Measurements from ENCODE around the gene EXOC3L1.

Gene EXOC3L1

DNA sequence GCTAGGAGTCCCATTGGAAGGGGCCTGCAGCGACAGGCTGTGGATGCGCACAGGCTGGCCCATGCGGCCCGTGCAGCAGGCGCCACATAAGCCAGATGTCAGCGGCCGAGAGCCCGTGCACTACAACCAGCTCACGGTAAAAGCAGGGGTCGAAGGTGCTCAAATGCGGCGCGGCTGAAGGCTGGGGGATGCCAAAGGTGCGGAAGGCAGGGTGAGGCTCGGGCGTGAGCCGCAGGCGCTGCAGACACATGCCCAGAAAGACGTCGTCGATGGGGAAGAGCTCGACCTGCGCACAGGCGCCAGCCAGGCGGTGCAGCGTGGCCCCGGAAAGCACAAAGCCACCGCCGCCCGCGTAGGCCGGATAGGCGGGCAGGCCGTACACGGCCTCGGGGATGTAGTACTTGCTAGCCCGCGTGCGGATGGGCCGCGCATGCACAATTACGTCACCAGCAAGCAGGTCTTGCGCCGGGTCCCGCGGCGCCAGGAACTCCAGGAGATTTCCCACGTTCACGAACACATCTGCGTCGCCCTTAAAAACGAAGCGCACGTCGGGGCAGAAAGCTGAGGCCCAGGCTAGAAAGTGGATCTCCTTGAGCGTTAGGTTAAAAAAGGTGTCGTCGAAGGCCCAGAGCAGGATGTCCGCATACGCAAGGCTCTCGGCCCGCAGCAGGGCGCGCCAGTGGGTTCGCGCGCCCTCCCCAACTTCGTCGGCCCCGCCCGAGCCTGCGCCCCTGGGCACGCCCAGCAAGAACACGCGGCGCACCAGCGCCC is 40.5 kb downstream of the EXOC3L1 start:
- peaks cover 14% of the 10 kb centered on the region for H3K27me3 ChIP-seq (ENCODE audit: insufficient read depth, poor library complexity, severe bottlenecking)
- TF ChIP-seq, protein P1, sequence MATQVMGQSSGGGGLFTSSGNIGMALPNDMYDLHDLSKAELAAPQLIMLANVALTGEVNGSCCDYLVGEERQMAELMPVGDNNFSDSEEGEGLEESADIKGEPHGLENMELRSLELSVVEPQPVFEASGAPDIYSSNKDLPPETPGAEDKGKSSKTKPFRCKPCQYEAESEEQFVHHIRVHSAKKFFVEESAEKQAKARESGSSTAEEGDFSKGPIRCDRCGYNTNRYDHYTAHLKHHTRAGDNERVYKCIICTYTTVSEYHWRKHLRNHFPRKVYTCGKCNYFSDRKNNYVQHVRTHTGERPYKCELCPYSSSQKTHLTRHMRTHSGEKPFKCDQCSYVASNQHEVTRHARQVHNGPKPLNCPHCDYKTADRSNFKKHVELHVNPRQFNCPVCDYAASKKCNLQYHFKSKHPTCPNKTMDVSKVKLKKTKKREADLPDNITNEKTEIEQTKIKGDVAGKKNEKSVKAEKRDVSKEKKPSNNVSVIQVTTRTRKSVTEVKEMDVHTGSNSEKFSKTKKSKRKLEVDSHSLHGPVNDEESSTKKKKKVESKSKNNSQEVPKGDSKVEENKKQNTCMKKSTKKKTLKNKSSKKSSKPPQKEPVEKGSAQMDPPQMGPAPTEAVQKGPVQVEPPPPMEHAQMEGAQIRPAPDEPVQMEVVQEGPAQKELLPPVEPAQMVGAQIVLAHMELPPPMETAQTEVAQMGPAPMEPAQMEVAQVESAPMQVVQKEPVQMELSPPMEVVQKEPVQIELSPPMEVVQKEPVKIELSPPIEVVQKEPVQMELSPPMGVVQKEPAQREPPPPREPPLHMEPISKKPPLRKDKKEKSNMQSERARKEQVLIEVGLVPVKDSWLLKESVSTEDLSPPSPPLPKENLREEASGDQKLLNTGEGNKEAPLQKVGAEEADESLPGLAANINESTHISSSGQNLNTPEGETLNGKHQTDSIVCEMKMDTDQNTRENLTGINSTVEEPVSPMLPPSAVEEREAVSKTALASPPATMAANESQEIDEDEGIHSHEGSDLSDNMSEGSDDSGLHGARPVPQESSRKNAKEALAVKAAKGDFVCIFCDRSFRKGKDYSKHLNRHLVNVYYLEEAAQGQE (IDR thresholded peaks at IDR 0.05; ENCODE audit: insufficient replicate concordance, low read depth): no peak
- TF ChIP-seq SPI1 (IDR thresholded peaks at IDR 0.05; ENCODE audit: borderline replicate concordance, low read depth): no peak
- no peak for TF ChIP-seq GABPA (IDR thresholded peaks at IDR 0.05; ENCODE audit: low read depth)
- no peak overlapping the region for H3K27ac ChIP-seq (replicated peaks)
- H3K4me3 ChIP-seq (replicated peaks; ENCODE audit: insufficient read depth, low read length): no peak overlapping the region
- DNase-seq (ENCODE audit: low read depth in 1 of 2, low spot score in 1 of 2): no peak

GRCh38 chr16:67148656-67149275 is 41.2 kb downstream of the EXOC3L1 start:
- TF ChIP-seq SPI1 (IDR thresholded peaks at IDR 0.05; ENCODE audit: borderline replicate concordance, low read depth) (no peak), CTCF (IDR thresholded peaks at IDR 0.05; ENCODE audit: insufficient read depth, low read length) (no peak), GABPA (IDR thresholded peaks at IDR 0.05; ENCODE audit: low read depth) (no peak), POLR2AphosphoS5 (IDR thresholded peaks at IDR 0.05; ENCODE audit: low read depth) (no peak)
- TF ChIP-seq, protein P1 (IDR thresholded peaks at IDR 0.05; ENCODE audit: insufficient replicate concordance, low read depth): no peak
- H3K27me3 ChIP-seq (ENCODE audit: insufficient read depth, poor library complexity, severe bottlenecking): peaks cover 14% of the 10 kb centered on the region
- no peak overlapping the region for H3K27ac ChIP-seq (replicated peaks)
- no peak overlapping the region for H3K4me3 ChIP-seq (replicated peaks; ENCODE audit: insufficient read depth, low read length)
- DNase-seq (ENCODE audit: low read depth in 1 of 2, low spot score in 1 of 2): no peak

- Histone ChIP-seq H3K27me3 (ENCODE audit: insufficient read depth, poor library complexity, severe bottlenecking) (peaks cover 14% of the 10 kb centered on the region), H3K27ac (replicated peaks) (no peak overlapping the region), H3K4me3 (replicated peaks; ENCODE audit: insufficient read depth, low read length) (no peak overlapping the region)
- DNase-seq (ENCODE audit: low read depth in 1 of 2, low spot score in 1 of 2): no peak
- TF ChIP-seq, protein P1 (IDR thresholded peaks at IDR 0.05; ENCODE audit: insufficient replicate concordance, low read depth): no peak
- TF ChIP-seq GABPA (IDR thresholded peaks at IDR 0.05; ENCODE audit: low read depth) (no peak), POLR2AphosphoS5 (IDR thresholded peaks at IDR 0.05; ENCODE audit: low read depth) (no peak), CTCF (IDR thresholded peaks at IDR 0.05; ENCODE audit: insufficient read depth, low read length) (no peak), SPI1 (IDR thresholded peaks at IDR 0.05; ENCODE audit: borderline replicate concordance, low read depth) (no peak)
Measured at GRCh38 chr16:67148221-67148620, 41.7 kb downstream of the EXOC3L1 start.

Measured in HL-60 (cell line).